K562 (cell line): Measurements from ENCODE around the gene MRPL19. TPM values are rescaled to one million over a fixed set of nuclear protein-coding genes. Genes with fewer than 3 reads are reported as not detected.

ENCODE experiments used
- ATAC-seq: fragments of 200-7000 bp; cut with Tn5 transposase; 3 replicates; pipeline ENCODE4 v1.9.1; 2020; ENCODE audit warnings: moderate library complexity
- BruUV-seq: library from RNA; stranded (reverse); fragments of 400-500 nt; replicated peaks from 2 replicates; lab custom pipeline; 2021; lab: Mats Ljungman, UMichigan
- CTCF ChIA-PET: fragments of 300-600 bp; formaldehyde crosslinking; extraction: SDS; loops from one replicate; lab custom pipeline; 2021; ENCODE audit warnings: low intra/inter-chr PET ratio; lab: Yijun Ruan, JAX
- POLR2A ChIA-PET: fragments of 300-600, 350-650 bp; sonication (Branson Sonifier 250); formaldehyde crosslinking; extraction: SDS; loops from one replicate; lab custom pipeline; 2021; ENCODE audit warnings: antibody characterized with exemption, inconsistent platforms; lab: Yijun Ruan, JAX
- DNase-seq, 4 experiments: peaks; one replicate each; pipeline versions ENCODE4 v3.0.0 to v3.0.0-alpha.2; 2011 to 2018; ENCODE audit warnings: low spot score in 3 of 4, mixed read lengths in 3 of 4; ENCODE audit errors: extremely low read depth in 1 of 4
- FAIRE-seq: peaks from 2 replicates; lab custom pipeline; 2011; peaks lifted over from hg19 to GRCh38; lab: Jason Lieb, UNC
- H2AFZ ChIP-seq: 2 replicates; pipeline ENCODE4 v1.6.0; 2011; ENCODE audit warnings: low read depth, low read length, control low read depth, inconsistent platforms
- H3K27ac ChIP-seq: fragments of 200-600 bp; 3 replicates; pipeline ENCODE4 v1.8.0; 2011; ENCODE audit warnings: low read depth, mild to moderate bottlenecking, control low read depth, inconsistent platforms, low read length, moderate library complexity, mixed read lengths; ENCODE audit errors: extremely low read depth
- H3K27me3 ChIP-seq, 2 experiments: fragments of 300-600 bp in 1 of 2; 2 replicates in 1 of 2; 3 replicates in 1 of 2; pipeline versions ENCODE4 v1.6.0 to v1.8.0; 2011; ENCODE audit warnings: inconsistent platforms in 2 of 2, low read length in 2 of 2, mild to moderate bottlenecking in 1 of 2, mixed read lengths in 1 of 2, moderate library complexity in 1 of 2; ENCODE audit not compliant: control insufficient read depth in 2 of 2, insufficient read depth in 2 of 2
- H3K36me3 ChIP-seq: fragments of 300-600 bp; 3 replicates; pipeline ENCODE4 v1.8.0; 2011; ENCODE audit warnings: mild to moderate bottlenecking, low read length, inconsistent platforms; ENCODE audit not compliant: control insufficient read depth, insufficient read depth
- H3K4me1 ChIP-seq, 2 experiments: fragments of 200-600 bp in 1 of 2; replicated peaks in 1 of 2; 2 replicates in 1 of 2; 3 replicates in 1 of 2; pipeline versions ENCODE4 v1.5.1 to v1.8.0; 2011; ENCODE audit warnings: inconsistent platforms in 2 of 2, low read length in 2 of 2, mild to moderate bottlenecking in 1 of 2, mixed read lengths in 1 of 2, moderate library complexity in 1 of 2; ENCODE audit not compliant: control insufficient read depth in 2 of 2, insufficient read depth in 2 of 2
- H3K4me2 ChIP-seq: 2 replicates; pipeline ENCODE4 v1.6.1; 2011; ENCODE audit warnings: low read length, control low read depth, inconsistent platforms, mixed read lengths; ENCODE audit not compliant: insufficient read depth
- H3K4me3 ChIP-seq: fragments of 200-600 bp; sonication (generic), shearing (Covaris generic); 2 replicates; pipeline ENCODE4 v1.5.1; 2016; ENCODE audit warnings: control low read depth, inconsistent platforms
- H3K79me2 ChIP-seq: fragments of 200-600 bp; 3 replicates; pipeline ENCODE4 v1.8.0; 2011; ENCODE audit warnings: low read length, inconsistent platforms; ENCODE audit not compliant: control insufficient read depth, insufficient read depth
- H3K9ac ChIP-seq, 2 experiments: 2 replicates each; pipeline versions ENCODE4 v1.6.0 to v1.6.1; 2011; ENCODE audit warnings: low read depth in 2 of 2, low read length in 2 of 2, control low read depth in 1 of 2, inconsistent platforms in 1 of 2, mild to moderate bottlenecking in 1 of 2, mixed read lengths in 1 of 2; ENCODE audit not compliant: insufficient read depth in 1 of 2
- H3K9me1 ChIP-seq: one replicate; pipeline ENCODE4 v1.6.0; 2011; ENCODE audit warnings: inconsistent platforms, mild to moderate bottlenecking, low read length, moderate library complexity; ENCODE audit not compliant: control insufficient read depth, insufficient read depth
- H3K9me3 ChIP-seq: replicated peaks from 2 replicates; pipeline ENCODE4 v1.5.1; 2011; ENCODE audit warnings: low read depth, low read length, inconsistent platforms; ENCODE audit not compliant: control insufficient read depth, insufficient read depth
- H4K20me1 ChIP-seq: replicated peaks from 2 replicates; pipeline ENCODE4 v1.6.1; 2011; ENCODE audit warnings: low read length, inconsistent platforms, mixed read lengths; ENCODE audit not compliant: control insufficient read depth, insufficient read depth
- ARHGAP35 ChIP-seq: fragments of 450-650 bp; IDR thresholded peaks from 2 replicates; pipeline ENCODE4 v1.6.1; 2018; ENCODE audit not compliant: partially characterized antibody
- ATF1 ChIP-seq, 2 experiments: fragments of 450-650 bp in 1 of 2; IDR thresholded peaks; 2 replicates each; pipeline ENCODE4 v1.6.1; 2016; ENCODE audit warnings: missing compliant biosample characterization in 1 of 2, missing genetic modification characterization in 1 of 2
- CREBBP ChIP-seq: IDR thresholded peaks from one replicate; pipeline ENCODE4 v1.6.1; 2012; ENCODE audit warnings: low read depth, mild to moderate bottlenecking, control low read depth, inconsistent platforms, low read length
- CREM ChIP-seq: IDR thresholded peaks from 2 replicates; pipeline ENCODE4 v1.6.1; 2014; ENCODE audit warnings: antibody characterized with exemption, low read depth
- GATA2 ChIP-seq: sonication (generic); formaldehyde crosslinking; IDR thresholded peaks from 2 replicates; pipeline ENCODE4 v1.4.0; 2020; ENCODE audit warnings: mild to moderate bottlenecking, missing genetic modification reagents
- GTF2F1 ChIP-seq: IDR thresholded peaks from 2 replicates; pipeline ENCODE4 v1.6.1; 2011; ENCODE audit warnings: low read depth, low read length, improper control_type of control experiment
- HDAC6 ChIP-seq: IDR thresholded peaks from 2 replicates; pipeline ENCODE4 v1.6.1; 2012; ENCODE audit warnings: low read depth, mild to moderate bottlenecking, control low read depth, inconsistent platforms, low read length, moderate library complexity
- NR4A1 ChIP-seq, 2 experiments: fragments of 250-450 bp in 1 of 2; fragments of 450-650 bp in 1 of 2; sonication (Bioruptor Pico) in 1 of 2; IDR thresholded peaks; 2 replicates each; pipeline versions ENCODE4 v1.4.0 to v1.6.1; 2016 to 2020; ENCODE audit warnings: mild to moderate bottlenecking in 2 of 2, missing compliant biosample characterization in 1 of 2, missing genetic modification characterization in 1 of 2, moderate library complexity in 1 of 2
- PHF8 ChIP-seq: fragments of 200-600 bp; sonication (generic); IDR thresholded peaks from 2 replicates; pipeline ENCODE4 v1.6.1; 2012; ENCODE audit warnings: mixed run types, mild to moderate bottlenecking, inconsistent platforms, low read length, moderate library complexity, borderline replicate concordance
- POLR2B ChIP-seq: fragments of 450-650 bp; IDR thresholded peaks from 2 replicates; pipeline ENCODE4 v1.6.1; 2018; ENCODE audit warnings: low read depth; ENCODE audit not compliant: partially characterized antibody
- ZBTB11 ChIP-seq, 3 experiments: fragments of 200-800 bp in 1 of 3; fragments of 250-450 bp in 1 of 3; fragments of 450-650 bp in 1 of 3; sonication (Bioruptor Pico) in 1 of 3; sonication (Bioruptor generic) in 1 of 3; formaldehyde crosslinking in 1 of 3; IDR thresholded peaks; 2 replicates each; pipeline versions ENCODE4 v1.6.1 to v1.8.0; 2016 to 2022; ENCODE audit warnings: mild to moderate bottlenecking in 2 of 3, missing genetic modification characterization in 2 of 3, missing compliant biosample characterization in 1 of 3, moderate library complexity in 1 of 3
- ZFP1 ChIP-seq: fragments of 450-650 bp; formaldehyde crosslinking; IDR thresholded peaks from 2 replicates; pipeline ENCODE4 v1.4.0; 2020; ENCODE audit warnings: mild to moderate bottlenecking, mixed read lengths
- ZNF143 ChIP-seq: sonication (generic); formaldehyde crosslinking; IDR thresholded peaks from 2 replicates; pipeline ENCODE4 v1.9.0; 2022; ENCODE audit warnings: mild to moderate bottlenecking, missing genetic modification reagents
- ZNF239 ChIP-seq: fragments of 250-450 bp; sonication (Bioruptor Pico); IDR thresholded peaks from 2 replicates; pipeline ENCODE4 v1.4.0; 2020; ENCODE audit warnings: mild to moderate bottlenecking
- ZNF347 ChIP-seq: fragments of 450-650 bp; formaldehyde crosslinking; IDR thresholded peaks from 2 replicates; pipeline ENCODE4 v1.4.0; 2020; ENCODE audit warnings: low read depth, mild to moderate bottlenecking, moderate library complexity
- ZNF41 ChIP-seq: fragments of 250-450 bp; sonication (Bioruptor Pico); conservative IDR thresholded peaks from 2 replicates; pipeline ENCODE4 v1.4.0; 2020; ENCODE audit warnings: mild to moderate bottlenecking
- ZNF778 ChIP-seq: fragments of 450-650 bp; formaldehyde crosslinking; IDR thresholded peaks from 2 replicates; pipeline ENCODE4 v1.4.0; 2020; ENCODE audit warnings: mild to moderate bottlenecking, moderate library complexity
- WGBS: fragments of 100-300 bp; shearing (Covaris generic); methylation state at CpG from one replicate; pipeline ENCODE4 v1.1.6; 2016; ENCODE audit warnings: low coverage, mixed read lengths; ENCODE audit not compliant: insufficient coverage; ENCODE audit errors: missing lambda C conversion rate; 5-methylcytosine and 5-hydroxymethylcytosine counted together
- in situ Hi-C: fragments of 300-500 bp; cut with MboI; formaldehyde crosslinking; loops from 4 replicates; pipeline ENCODE4 v1.15.0; 2018; ENCODE audit warnings: inconsistent platforms, mixed read lengths
- intact Hi-C: fragments of 100-400 bp; cut with micrococcal nuclease; formaldehyde crosslinking; loops from 2 replicates; pipeline ENCODE4 v1.14.2; 2022
- polyA plus RNA-seq, 8 experiments: library from polyadenylated mRNA; depleted of rRNA in 4 of 8; stranded (reverse) in 5 of 8; unstranded in 3 of 8; fragments of >200 nt; fragmentation: Nextera tagmentation in 2 of 8; fragmentation: Illumina TruSeq in 1 of 8; extraction: Ambion mirVana in 2 of 8; extraction: Trizol in 1 of 8; gene quantifications; 2 replicates each; pipeline versions ENCODE4 v1.2.1 to v1.2.3, GENCODE V29; 2011 to 2014; ENCODE audit warnings: inconsistent platforms in 1 of 8, missing spikeins in 1 of 8
- total RNA-seq, 7 experiments: library from RNA; depleted of rRNA in 6 of 7; stranded (reverse); fragments of >200 nt in 6 of 7; fragmentation: Illumina TruSeq in 2 of 7; extraction: Trizol in 2 of 7; gene quantifications; 2 replicates each; pipeline versions ENCODE4 v1.2.1 to v1.2.3, GENCODE V29; 2011 to 2021; ENCODE audit warnings: low replicate concordance in 1 of 7
- TF ChIP-seq, protein P1 (sequence below): sonication (generic); formaldehyde crosslinking; IDR thresholded peaks from 2 replicates; pipeline ENCODE4 v1.8.1; 2023; ENCODE audit warnings: mild to moderate bottlenecking, missing genetic modification reagents, moderate library complexity

MRPL19 gene
- total and polyA plus RNA-seq, 9 of the 15 experiments (the other 6 are each of a cell fraction or from before 2014, with no cell fraction given), result 9.7 to 65.9 (median 56.1) TPM

GRCh38 chr2:75645643-75646042, 940 bp upstream of the MRPL19 start:
- H3K9me1 ChIP-seq, result no peaks in the 10 kb centered on the region
- in situ Hi-C loops, result loop anchor here (5.0 to 25.0 kb wide), 2 partner anchors 37 to 942 kb away; no protein-coding TSS in a partner anchor
- CTCF ChIA-PET, result no interaction called here
- DNase-seq, result no peak
- peaks cover 29% of the 10 kb centered on the region for H3K79me2 ChIP-seq
- H3K36me3 ChIP-seq, result peaks cover 26% of the 10 kb centered on the region; the same call in 2 of the 3 replicates
- peaks cover 0 to 7% of the 10 kb centered on the region in 2 experiments; a peak in 1 of 5 replicates for H3K4me1 ChIP-seq
- H3K9me3 ChIP-seq, result no peaks in the 10 kb centered on the region
- intact Hi-C loops, result loop anchor here (2.0 kb wide), 1 partner anchor 65 kb away; the partner anchor contains the start of gene GCFC2
- TF ChIP-seq GTF2F1 (no peak), ZNF347 (no peak), NR4A1 (CRISPR knock-in tag; IDR thresholded peaks at IDR 0.05) (no peak), NR4A1 (tag; IDR thresholded peaks at IDR 0.05) (no peak), ZNF41 (no peak), PHF8 (no peak), CREM (no peak), ZBTB11 (CRISPR knock-in tag; IDR thresholded peaks at IDR 0.05) (no peak), ZNF778 (CRISPR knock-in tag) (no peak), CREBBP (no peak), ZNF143 (CRISPR knock-in tag) (no peak), ATF1 (CRISPR knock-in tag; IDR thresholded peaks at IDR 0.05) (no peak), ATF1 (tag; IDR thresholded peaks at IDR 0.05) (no peak), POLR2B (no peak), ZNF239 (CRISPR knock-in tag) (no peak), ZFP1 (CRISPR knock-in tag) (no peak), ARHGAP35 (no peak), HDAC6 (no peak), GATA2 (CRISPR knock-in tag) (no peak)
- TF ChIP-seq, protein P1, sequence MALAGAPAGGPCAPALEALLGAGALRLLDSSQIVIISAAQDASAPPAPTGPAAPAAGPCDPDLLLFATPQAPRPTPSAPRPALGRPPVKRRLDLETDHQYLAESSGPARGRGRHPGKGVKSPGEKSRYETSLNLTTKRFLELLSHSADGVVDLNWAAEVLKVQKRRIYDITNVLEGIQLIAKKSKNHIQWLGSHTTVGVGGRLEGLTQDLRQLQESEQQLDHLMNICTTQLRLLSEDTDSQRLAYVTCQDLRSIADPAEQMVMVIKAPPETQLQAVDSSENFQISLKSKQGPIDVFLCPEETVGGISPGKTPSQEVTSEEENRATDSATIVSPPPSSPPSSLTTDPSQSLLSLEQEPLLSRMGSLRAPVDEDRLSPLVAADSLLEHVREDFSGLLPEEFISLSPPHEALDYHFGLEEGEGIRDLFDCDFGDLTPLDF, result no peak
- TF ChIP-seq, all 486 proteins: peak for 0
- Histone ChIP-seq H3K4me3 (no peak overlapping the region), H3K9ac (no peak overlapping the region), H3K27me3 (no peaks in the 10 kb centered on the region), H3K27ac (no peak overlapping the region), H2AFZ (peak overlapping the region; percentile 99), H4K20me1 (no peaks in the 10 kb centered on the region), H3K4me2 (no peak overlapping the region)
- no peak for ATAC-seq
- no peak for FAIRE-seq
- 90% methylated on average over 9 of the region's 10 CpGs for WGBS
- no TSS peak for BruUV-seq
- POLR2A ChIA-PET, result no interaction called here
